GM21526 (cell line): Measurements from ENCODE around the gene HS2ST1.
A peak's percentile ranks its signal among the peaks of the same experiment; 100 is the strongest.

Experiments used
- ATAC-seq: cut with Tn5 transposase; IDR thresholded peaks from one replicate; pipeline ENCODE4 v1.9.1; 2021; ENCODE audit warnings: moderate library complexity; ENCODE audit not compliant: unreplicated experiment, low FRiP score

Gene HS2ST1

GRCh38 chr1:87131809-87132283 lies 217.4 kb downstream of the HS2ST1 start:
- ATAC-seq: peak; percentile 94

DNA sequence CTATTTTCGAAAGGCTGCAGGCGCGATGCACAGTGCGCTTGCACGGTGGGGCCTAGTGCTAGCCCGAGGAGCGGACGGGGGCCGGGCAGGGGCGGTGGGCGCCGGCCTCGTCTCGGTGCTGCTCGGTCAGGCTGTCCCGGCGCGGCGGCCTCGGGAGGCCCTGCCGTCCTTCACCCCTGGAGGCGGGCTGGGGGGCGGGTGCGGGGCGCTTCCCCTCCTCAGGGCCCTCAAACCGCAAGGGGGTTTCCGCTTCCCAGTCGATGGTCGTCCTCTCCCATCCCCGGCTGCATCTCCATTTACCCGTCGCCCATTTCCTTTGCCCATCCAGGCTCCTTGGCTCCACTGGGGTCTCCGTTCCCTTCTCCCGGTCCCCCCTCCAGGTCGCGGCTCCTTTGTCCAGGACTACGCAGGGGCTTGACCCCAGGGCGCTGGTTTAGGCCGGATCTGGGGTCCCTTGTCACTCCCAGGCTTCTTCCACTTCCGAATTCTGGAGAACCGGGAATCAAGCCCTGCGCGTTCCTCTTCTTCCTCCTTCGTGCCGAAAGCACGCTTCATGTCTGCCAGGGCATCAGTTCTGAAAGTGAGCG lies 217.9 kb downstream of the HS2ST1 start:
- ATAC-seq: peak; percentile 19

DNA sequence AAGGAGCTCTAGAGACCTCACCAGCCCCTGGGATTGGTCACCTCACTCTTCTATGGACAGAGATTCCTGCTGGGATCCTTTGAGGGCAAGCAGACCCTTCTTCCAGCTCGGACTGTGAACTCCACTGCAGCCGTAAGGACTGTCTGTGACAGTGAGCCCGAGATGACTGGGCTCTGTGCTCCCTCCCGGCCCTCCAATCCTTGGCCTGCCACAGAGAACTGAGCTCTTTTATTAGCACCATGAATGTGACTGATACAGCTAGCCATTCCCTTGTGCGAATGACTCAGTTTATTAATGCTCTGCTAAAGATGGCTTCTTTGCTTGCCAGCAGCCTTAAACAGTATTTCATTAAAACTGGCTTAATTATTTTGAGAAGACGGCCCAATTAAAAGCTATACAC lies 219.6 kb downstream of the HS2ST1 start:
- no peak for ATAC-seq

- ATAC-seq: no peak
Observed at GRCh38 chr1:87134625-87135328, 220.3 kb downstream of the HS2ST1 start.

GRCh38 chr1:87135329-87135712 lies 220.9 kb downstream of the HS2ST1 start:
- no peak for ATAC-seq

DNA sequence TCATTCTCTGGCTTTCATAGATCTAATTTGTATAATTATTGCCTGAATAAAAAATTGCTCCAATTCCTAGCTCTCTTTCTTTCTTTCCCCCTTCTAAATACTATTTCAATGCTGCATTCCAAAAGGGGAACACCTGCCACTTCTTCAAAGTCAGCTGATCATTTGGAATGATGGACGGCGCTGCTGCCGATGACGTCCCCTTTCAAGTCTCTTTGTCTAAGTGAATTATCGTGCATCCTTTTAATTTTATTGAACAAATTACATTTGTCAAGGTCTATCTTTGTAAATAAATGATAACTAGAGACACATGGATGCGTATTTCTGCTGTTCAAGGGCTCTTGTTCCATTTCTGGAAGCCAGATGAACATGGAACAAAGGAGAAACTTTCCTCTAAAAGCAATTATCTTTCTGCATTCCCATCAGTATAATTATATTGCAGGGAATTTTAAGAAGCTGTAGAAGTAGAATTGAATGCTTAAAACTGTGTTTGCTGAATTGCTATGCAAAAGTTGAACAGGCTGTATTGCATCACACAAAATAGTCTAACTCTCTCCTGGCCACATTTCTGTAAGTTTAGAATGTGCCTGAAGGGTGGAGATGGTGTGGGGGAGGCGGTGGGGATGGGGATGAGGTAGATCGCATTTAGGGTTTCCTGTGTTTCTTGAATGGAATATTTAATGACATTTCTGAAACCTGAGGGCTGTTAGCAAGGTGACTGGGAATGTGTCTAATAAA lies 222.3 kb downstream of the HS2ST1 start:
- no peak for ATAC-seq

- no peak for ATAC-seq
Observed at GRCh38 chr1:87137342-87137739, 222.9 kb downstream of the HS2ST1 start.

- ATAC-seq: no peak
Observed at GRCh38 chr1:87140831-87141540, 226.6 kb downstream of the HS2ST1 start.

DNA sequence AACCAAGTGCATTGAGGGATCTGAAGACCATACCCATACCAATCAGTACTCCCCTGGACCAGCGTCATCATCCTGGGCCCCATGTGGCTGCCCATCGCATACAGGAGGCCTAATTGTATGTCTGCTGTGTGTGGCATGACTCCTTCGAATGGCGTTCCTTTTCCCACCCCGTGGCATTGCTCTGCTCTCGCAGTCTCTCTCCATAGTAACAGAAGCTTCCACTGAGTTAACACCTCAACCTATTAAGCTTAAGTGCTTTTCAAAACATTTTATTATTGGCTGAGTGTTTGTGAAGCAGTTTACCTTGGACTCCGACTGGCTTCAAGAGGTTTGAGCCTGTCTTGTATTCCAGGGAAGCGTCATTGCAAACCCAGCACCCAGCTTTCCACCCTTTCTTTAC lies 227.1 kb downstream of the HS2ST1 start:
- no peak for ATAC-seq

DNA sequence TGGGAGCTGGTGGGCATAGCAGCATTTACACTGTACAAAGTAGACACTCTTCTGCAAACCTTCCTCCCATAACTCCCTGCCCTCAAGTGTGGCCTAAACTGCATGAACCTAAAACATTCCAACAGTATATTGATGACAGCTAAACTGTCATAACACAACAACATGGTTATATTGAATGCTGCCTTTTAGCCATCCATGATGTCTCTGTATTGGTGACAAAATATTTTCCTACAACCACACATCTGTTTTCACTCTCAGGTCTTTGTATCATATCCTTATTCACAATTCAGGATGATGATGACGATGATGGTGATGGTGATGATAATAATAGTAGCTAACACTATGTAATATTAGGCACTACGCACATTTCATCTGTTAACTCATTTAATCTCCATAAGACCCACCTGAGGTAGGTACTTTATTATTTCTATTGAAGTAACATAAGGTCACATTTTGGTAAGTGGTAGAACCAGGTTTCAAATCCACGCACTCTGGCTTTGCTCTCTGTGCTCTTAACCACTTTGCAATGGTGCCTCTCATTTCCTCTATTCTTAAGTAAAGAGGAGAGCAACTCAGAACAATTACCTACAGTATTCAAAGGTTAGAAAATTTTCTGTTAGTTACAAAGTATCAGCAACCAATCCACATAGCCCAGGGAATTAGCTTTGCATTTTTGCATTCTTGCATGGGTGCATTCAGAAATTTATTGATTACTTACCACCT lies 229.1 kb downstream of the HS2ST1 start:
- no peak for ATAC-seq

- ATAC-seq: no peak
Observed at GRCh38 chr1:87144316-87144895, 230.0 kb downstream of the HS2ST1 start.

GRCh38 chr1:87144981-87145380 lies 230.5 kb downstream of the HS2ST1 start:
- ATAC-seq: no peak

GRCh38 chr1:87146538-87146937 lies 232.1 kb downstream of the HS2ST1 start:
- ATAC-seq: no peak

- no peak for ATAC-seq
Observed at GRCh38 chr1:87146986-87147385, 232.6 kb downstream of the HS2ST1 start.

GRCh38 chr1:87147851-87148250 lies 233.4 kb downstream of the HS2ST1 start:
- ATAC-seq: no peak

DNA sequence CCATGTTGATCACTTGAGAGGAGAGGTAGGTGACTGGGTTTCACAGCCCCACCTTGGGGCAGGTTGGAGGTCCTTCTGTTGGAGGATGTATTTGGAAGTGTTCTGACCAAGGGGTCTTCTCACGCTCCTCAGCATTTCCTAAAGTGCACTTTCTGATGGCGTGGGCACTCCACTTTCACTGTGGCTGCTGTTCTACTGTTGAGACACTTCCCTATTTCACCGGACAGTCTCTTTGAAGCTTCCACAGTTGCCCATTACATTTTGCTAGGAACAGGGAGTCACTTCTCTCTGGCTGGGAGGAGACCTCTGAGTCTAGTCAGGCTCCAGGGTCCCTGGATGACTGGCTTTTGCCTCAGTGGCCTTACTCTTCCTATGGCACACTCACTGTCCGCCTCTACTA lies 234.2 kb downstream of the HS2ST1 start:
- no peak for ATAC-seq

- no peak for ATAC-seq
Observed at GRCh38 chr1:87149241-87150041, 235.0 kb downstream of the HS2ST1 start.

DNA sequence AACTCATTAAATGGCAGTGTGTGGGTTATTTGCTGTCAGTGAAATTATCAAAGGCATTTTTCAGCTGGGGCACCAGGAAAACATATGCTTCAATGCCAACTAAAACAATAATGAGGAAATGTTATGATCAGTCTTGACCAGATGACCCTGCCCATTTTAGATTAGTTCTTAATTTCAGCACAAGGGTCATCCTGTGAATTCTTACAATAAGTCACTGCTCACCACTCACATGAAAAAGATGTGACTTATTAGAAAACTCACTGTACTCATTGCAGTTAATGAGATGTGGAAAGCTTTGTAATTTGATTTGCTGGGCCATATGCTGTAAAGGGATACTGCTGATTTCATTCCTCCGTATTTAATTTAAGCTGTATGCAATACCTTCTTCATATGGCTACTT lies 235.7 kb downstream of the HS2ST1 start:
- no peak for ATAC-seq
